ENCODE data around the gene AHRR. TPM values are rescaled to one million over a fixed set of nuclear protein-coding genes. Genes with fewer than 3 reads are reported as not detected.

The AHRR gene
- total and polyA plus RNA-seq, 2 experiments from 2014 or later: 0.27 to 1.8 TPM

DNA sequence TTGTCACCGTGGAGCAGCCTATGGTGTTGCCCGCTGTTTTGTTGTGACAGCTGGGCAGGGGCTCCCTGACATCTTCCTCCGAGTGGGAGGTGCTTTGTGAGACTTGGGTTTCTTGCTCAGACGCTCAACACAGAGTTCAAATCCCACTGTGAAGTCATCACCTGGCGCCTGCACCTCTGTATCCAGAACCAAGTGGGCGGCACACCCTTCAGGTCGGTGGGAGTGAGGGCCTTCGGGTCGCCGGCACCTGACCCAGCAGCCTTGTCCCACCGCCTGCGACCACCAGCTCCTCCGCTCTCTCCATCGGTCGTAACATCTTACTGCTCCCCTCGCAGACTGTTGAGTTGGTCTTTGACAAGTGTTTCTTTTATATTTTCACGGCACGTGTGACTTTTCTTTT lies 83.9 kb downstream of the AHRR start:
- ATAC-seq (no peak), DNase-seq (ENCODE audit: low spot score) (no peak)
- Histone ChIP-seq H3K27ac (ENCODE audit: low read depth) (no peak overlapping the region), H3K27me3 (ENCODE audit: insufficient read depth) (no peaks in the 10 kb centered on the region), H3K4me1 (ENCODE audit: insufficient read depth) (peaks cover 3% of the 10 kb centered on the region; the same call in 1 of the 2 replicates), H3F3A (replicated peaks; ENCODE audit: low read depth) (no peaks in the 10 kb centered on the region), H2AFZ (no peak overlapping the region), H3K4me3 (no peak overlapping the region), H3K36me3 (ENCODE audit: insufficient read depth) (no peaks in the 10 kb centered on the region), H3K9me2 (ENCODE audit: insufficient read depth) (0 out of 2 replicates have a peak, but pooled peaks cover 4% of the 10 kb centered on the region), H3K79me2 (replicated peaks; ENCODE audit: insufficient read depth) (no peaks in the 10 kb centered on the region), H3K4me2 (no peak overlapping the region), H4K20me1 (replicated peaks; ENCODE audit: insufficient read depth) (no peaks in the 10 kb centered on the region)
- peaks cover 11% of the 10 kb centered on the region for H3K27me3 Mint-ChIP-seq (ENCODE audit: insufficient read depth, low read depth, poor library complexity)
- 0 out of 3 replicates have a peak, but pooled peaks cover 3% of the 10 kb centered on the region for H3K9me3 Mint-ChIP-seq
- no peaks in the 10 kb centered on the region for H3K36me3 Mint-ChIP-seq (ENCODE audit: low read depth)
- peaks cover 3% of the 10 kb centered on the region for H3K4me1 Mint-ChIP-seq
- H3K27ac Mint-ChIP-seq: no peak overlapping the region
- TF ChIP-seq NANOG (IDR thresholded peaks at IDR 0.05; ENCODE audit: borderline replicate concordance) (no peak), STAT1 (IDR thresholded peaks at IDR 0.05; ENCODE audit: unreplicated experiment) (no peak), JUNB (IDR thresholded peaks at IDR 0.05; ENCODE audit: unreplicated experiment) (no peak), EZH2 (IDR thresholded peaks at IDR 0.05; ENCODE audit: low read depth, unreplicated experiment) (no peak), CREB1 (CRISPR knock-in tag; IDR thresholded peaks at IDR 0.05; ENCODE audit: low read depth) (no peak), ZNF114 (CRISPR knock-in tag; IDR thresholded peaks at IDR 0.05) (no peak), POLR2AphosphoS5 (IDR thresholded peaks at IDR 0.05; ENCODE audit: low read depth) (no peak), EZH2phosphoT487 (IDR thresholded peaks at IDR 0.05; ENCODE audit: unreplicated experiment) (no peak), ZNF331 (CRISPR knock-in tag; IDR thresholded peaks at IDR 0.05; ENCODE audit: low read depth) (no peak)
- TF ChIP-seq, protein P1, sequence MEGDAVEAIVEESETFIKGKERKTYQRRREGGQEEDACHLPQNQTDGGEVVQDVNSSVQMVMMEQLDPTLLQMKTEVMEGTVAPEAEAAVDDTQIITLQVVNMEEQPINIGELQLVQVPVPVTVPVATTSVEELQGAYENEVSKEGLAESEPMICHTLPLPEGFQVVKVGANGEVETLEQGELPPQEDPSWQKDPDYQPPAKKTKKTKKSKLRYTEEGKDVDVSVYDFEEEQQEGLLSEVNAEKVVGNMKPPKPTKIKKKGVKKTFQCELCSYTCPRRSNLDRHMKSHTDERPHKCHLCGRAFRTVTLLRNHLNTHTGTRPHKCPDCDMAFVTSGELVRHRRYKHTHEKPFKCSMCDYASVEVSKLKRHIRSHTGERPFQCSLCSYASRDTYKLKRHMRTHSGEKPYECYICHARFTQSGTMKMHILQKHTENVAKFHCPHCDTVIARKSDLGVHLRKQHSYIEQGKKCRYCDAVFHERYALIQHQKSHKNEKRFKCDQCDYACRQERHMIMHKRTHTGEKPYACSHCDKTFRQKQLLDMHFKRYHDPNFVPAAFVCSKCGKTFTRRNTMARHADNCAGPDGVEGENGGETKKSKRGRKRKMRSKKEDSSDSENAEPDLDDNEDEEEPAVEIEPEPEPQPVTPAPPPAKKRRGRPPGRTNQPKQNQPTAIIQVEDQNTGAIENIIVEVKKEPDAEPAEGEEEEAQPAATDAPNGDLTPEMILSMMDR (conservative IDR thresholded peaks at IDR 0.05; ENCODE audit: low read depth in 2 of 2): no peak
- TF ChIP-seq, protein P2, sequence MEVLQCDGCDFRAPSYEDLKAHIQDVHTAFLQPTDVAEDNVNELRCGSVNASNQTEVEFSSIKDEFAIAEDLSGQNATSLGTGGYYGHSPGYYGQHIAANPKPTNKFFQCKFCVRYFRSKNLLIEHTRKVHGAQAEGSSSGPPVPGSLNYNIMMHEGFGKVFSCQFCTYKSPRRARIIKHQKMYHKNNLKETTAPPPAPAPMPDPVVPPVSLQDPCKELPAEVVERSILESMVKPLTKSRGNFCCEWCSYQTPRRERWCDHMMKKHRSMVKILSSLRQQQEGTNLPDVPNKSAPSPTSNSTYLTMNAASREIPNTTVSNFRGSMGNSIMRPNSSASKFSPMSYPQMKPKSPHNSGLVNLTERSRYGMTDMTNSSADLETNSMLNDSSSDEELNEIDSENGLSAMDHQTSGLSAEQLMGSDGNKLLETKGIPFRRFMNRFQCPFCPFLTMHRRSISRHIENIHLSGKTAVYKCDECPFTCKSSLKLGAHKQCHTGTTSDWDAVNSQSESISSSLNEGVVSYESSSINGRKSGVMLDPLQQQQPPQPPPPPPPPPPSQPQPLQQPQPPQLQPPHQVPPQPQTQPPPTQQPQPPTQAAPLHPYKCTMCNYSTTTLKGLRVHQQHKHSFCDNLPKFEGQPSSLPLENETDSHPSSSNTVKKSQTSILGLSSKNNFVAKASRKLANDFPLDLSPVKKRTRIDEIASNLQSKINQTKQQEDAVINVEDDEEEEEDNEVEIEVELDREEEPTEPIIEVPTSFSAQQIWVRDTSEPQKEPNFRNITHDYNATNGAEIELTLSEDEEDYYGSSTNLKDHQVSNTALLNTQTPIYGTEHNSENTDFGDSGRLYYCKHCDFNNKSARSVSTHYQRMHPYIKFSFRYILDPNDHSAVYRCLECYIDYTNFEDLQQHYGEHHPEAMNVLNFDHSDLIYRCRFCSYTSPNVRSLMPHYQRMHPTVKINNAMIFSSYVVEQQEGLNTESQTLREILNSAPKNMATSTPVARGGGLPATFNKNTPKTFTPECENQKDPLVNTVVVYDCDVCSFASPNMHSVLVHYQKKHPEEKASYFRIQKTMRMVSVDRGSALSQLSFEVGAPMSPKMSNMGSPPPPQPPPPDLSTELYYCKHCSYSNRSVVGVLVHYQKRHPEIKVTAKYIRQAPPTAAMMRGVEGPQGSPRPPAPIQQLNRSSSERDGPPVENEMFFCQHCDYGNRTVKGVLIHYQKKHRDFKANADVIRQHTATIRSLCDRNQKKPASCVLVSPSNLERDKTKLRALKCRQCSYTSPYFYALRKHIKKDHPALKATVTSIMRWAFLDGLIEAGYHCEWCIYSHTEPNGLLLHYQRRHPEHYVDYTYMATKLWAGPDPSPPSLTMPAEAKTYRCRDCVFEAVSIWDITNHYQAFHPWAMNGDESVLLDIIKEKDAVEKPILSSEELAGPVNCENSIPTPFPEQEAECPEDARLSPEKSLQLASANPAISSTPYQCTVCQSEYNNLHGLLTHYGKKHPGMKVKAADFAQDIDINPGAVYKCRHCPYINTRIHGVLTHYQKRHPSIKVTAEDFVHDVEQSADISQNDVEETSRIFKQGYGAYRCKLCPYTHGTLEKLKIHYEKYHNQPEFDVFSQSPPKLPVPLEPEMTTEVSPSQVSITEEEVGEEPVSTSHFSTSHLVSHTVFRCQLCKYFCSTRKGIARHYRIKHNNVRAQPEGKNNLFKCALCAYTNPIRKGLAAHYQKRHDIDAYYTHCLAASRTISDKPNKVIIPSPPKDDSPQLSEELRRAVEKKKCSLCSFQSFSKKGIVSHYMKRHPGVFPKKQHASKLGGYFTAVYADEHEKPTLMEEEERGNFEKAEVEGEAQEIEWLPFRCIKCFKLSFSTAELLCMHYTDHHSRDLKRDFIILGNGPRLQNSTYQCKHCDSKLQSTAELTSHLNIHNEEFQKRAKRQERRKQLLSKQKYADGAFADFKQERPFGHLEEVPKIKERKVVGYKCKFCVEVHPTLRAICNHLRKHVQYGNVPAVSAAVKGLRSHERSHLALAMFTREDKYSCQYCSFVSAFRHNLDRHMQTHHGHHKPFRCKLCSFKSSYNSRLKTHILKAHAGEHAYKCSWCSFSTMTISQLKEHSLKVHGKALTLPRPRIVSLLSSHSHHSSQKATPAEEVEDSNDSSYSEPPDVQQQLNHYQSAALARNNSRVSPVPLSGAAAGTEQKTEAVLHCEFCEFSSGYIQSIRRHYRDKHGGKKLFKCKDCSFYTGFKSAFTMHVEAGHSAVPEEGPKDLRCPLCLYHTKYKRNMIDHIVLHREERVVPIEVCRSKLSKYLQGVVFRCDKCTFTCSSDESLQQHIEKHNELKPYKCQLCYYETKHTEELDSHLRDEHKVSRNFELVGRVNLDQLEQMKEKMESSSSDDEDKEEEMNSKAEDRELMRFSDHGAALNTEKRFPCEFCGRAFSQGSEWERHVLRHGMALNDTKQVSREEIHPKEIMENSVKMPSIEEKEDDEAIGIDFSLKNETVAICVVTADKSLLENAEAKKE (CRISPR knock-in tag; IDR thresholded peaks at IDR 0.05): no peak
- TF ChIP-seq, protein P3, sequence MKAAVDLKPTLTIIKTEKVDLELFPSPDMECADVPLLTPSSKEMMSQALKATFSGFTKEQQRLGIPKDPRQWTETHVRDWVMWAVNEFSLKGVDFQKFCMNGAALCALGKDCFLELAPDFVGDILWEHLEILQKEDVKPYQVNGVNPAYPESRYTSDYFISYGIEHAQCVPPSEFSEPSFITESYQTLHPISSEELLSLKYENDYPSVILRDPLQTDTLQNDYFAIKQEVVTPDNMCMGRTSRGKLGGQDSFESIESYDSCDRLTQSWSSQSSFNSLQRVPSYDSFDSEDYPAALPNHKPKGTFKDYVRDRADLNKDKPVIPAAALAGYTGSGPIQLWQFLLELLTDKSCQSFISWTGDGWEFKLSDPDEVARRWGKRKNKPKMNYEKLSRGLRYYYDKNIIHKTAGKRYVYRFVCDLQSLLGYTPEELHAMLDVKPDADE (IDR thresholded peaks at IDR 0.05): no peak
- TF ChIP-seq, protein P4, sequence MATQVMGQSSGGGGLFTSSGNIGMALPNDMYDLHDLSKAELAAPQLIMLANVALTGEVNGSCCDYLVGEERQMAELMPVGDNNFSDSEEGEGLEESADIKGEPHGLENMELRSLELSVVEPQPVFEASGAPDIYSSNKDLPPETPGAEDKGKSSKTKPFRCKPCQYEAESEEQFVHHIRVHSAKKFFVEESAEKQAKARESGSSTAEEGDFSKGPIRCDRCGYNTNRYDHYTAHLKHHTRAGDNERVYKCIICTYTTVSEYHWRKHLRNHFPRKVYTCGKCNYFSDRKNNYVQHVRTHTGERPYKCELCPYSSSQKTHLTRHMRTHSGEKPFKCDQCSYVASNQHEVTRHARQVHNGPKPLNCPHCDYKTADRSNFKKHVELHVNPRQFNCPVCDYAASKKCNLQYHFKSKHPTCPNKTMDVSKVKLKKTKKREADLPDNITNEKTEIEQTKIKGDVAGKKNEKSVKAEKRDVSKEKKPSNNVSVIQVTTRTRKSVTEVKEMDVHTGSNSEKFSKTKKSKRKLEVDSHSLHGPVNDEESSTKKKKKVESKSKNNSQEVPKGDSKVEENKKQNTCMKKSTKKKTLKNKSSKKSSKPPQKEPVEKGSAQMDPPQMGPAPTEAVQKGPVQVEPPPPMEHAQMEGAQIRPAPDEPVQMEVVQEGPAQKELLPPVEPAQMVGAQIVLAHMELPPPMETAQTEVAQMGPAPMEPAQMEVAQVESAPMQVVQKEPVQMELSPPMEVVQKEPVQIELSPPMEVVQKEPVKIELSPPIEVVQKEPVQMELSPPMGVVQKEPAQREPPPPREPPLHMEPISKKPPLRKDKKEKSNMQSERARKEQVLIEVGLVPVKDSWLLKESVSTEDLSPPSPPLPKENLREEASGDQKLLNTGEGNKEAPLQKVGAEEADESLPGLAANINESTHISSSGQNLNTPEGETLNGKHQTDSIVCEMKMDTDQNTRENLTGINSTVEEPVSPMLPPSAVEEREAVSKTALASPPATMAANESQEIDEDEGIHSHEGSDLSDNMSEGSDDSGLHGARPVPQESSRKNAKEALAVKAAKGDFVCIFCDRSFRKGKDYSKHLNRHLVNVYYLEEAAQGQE (IDR thresholded peaks at IDR 0.05; ENCODE audit: unreplicated experiment): no peak
- no peak overlapping the region for H3K4me3 Mint-ChIP-seq
